ENCODE measurements around the gene CDK5RAP1. TPM values are rescaled to one million over a fixed set of nuclear protein-coding genes. Genes with fewer than 3 reads are reported as not detected.

CDK5RAP1 gene
- total RNA-seq, 1 donor from 2014 or later, result 58.7 TPM

DNA sequence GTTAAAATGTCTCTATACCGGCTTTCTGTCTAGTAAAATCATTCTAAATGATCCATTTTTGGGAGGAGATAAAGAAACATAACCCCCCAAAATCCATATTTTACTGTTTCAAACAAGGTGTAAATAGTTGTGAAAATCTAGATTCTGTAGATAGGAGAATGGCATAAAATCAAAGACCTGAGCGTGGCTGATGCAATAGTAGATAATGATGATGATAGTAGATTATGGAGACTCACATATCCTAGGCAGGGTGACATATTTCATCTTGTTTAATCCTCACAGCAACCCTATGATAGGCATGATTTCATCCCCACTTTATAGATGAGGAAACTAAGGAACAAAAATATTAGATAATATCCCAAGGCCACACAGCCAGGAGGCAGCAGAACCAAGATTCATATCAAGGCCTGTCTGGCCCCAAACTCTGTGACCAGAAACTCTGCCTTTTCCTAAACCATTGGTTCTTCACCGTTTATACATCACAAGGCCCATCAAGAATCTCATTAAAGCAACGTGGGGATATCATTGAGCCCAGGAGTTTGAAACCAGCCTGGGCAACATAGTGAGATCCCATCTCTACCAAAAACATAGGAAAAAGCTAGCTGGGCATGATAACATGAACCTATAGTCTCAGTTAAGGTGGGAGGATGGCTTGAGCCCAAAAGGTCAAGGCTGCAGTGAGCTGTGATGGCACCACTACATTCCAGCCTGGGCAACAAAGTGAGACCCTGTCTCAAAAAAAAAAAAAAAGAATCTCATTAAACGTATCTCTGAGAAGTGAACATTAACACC lies 62.7 kb downstream of the CDK5RAP1 start:
- H3K27me3 Mint-ChIP-seq (ENCODE audit: low read depth), result peaks cover 2% of the 10 kb centered on the region
- DNase-seq (ENCODE audit: low read depth, low spot score), result no peak
- TF ChIP-seq, protein P1, sequence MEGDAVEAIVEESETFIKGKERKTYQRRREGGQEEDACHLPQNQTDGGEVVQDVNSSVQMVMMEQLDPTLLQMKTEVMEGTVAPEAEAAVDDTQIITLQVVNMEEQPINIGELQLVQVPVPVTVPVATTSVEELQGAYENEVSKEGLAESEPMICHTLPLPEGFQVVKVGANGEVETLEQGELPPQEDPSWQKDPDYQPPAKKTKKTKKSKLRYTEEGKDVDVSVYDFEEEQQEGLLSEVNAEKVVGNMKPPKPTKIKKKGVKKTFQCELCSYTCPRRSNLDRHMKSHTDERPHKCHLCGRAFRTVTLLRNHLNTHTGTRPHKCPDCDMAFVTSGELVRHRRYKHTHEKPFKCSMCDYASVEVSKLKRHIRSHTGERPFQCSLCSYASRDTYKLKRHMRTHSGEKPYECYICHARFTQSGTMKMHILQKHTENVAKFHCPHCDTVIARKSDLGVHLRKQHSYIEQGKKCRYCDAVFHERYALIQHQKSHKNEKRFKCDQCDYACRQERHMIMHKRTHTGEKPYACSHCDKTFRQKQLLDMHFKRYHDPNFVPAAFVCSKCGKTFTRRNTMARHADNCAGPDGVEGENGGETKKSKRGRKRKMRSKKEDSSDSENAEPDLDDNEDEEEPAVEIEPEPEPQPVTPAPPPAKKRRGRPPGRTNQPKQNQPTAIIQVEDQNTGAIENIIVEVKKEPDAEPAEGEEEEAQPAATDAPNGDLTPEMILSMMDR (conservative IDR thresholded peaks at IDR 0.05), result no peak
- H3K4me3 Mint-ChIP-seq, result no peak overlapping the region
- H3K9me3 Mint-ChIP-seq, result peaks cover 13% of the 10 kb centered on the region
- H3K27ac Mint-ChIP-seq (ENCODE audit: unreplicated experiment), result peak overlapping the region; percentile 59
- H3K36me3 Mint-ChIP-seq (ENCODE audit: low read depth), result peaks cover 4% of the 10 kb centered on the region
- peaks cover 48% of the 10 kb centered on the region for H3K4me1 Mint-ChIP-seq

- Mint-ChIP-seq H3K4me1 (peaks cover 45% of the 10 kb centered on the region), H3K4me3 (no peak overlapping the region), H3K36me3 (ENCODE audit: low read depth) (peaks cover 4% of the 10 kb centered on the region), H3K9me3 (peaks cover 15% of the 10 kb centered on the region), H3K27me3 (ENCODE audit: low read depth) (peaks cover 2% of the 10 kb centered on the region), H3K27ac (ENCODE audit: unreplicated experiment) (peak overlapping the region; percentile 90)
- TF ChIP-seq, protein P1 (conservative IDR thresholded peaks at IDR 0.05), result no peak
- no peak for DNase-seq (ENCODE audit: low read depth, low spot score)
Measured at GRCh38 chr20:33337531-33338165, 63.7 kb downstream of the CDK5RAP1 start.

DNA sequence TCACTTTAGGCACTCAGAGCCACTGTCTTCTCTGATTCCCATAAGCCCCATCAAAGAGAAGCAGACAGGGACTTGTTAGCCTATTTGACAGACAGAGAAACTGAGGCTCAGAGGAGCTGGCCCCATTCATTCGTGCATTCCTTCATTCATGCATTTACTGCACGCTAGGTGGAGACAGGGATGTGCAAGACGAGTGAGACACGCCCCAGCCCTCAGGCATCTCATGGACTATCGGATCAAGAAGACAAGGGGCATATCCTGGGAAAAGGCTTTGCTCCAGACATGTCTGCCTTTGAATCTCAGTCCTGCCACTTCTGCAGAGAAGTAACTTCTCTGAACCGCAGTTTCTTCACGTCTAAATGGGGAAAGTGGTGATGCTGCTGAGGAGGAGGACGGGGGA lies 64.2 kb downstream of the CDK5RAP1 start:
- Mint-ChIP-seq H3K27ac (ENCODE audit: unreplicated experiment) (no peak overlapping the region), H3K9me3 (peaks cover 15% of the 10 kb centered on the region), H3K36me3 (ENCODE audit: low read depth) (peaks cover 4% of the 10 kb centered on the region), H3K27me3 (ENCODE audit: low read depth) (peaks cover 2% of the 10 kb centered on the region), H3K4me3 (no peak overlapping the region), H3K4me1 (peaks cover 41% of the 10 kb centered on the region)
- no peak for DNase-seq (ENCODE audit: low read depth, low spot score)
- TF ChIP-seq, protein P1 (conservative IDR thresholded peaks at IDR 0.05), result no peak

- peaks cover 41% of the 10 kb centered on the region for H3K4me1 Mint-ChIP-seq
- no peak for DNase-seq (ENCODE audit: low read depth, low spot score)
- peak overlapping the region; percentile 25 for H3K27ac Mint-ChIP-seq (ENCODE audit: unreplicated experiment)
- peaks cover 15% of the 10 kb centered on the region for H3K9me3 Mint-ChIP-seq
- H3K27me3 Mint-ChIP-seq (ENCODE audit: low read depth), result peaks cover 2% of the 10 kb centered on the region
- H3K36me3 Mint-ChIP-seq (ENCODE audit: low read depth), result peaks cover 4% of the 10 kb centered on the region
- H3K4me3 Mint-ChIP-seq, result no peak overlapping the region
- TF ChIP-seq, protein P1 (conservative IDR thresholded peaks at IDR 0.05), result no peak
Measured at GRCh38 chr20:33336375-33336774, 64.9 kb downstream of the CDK5RAP1 start.

DNA sequence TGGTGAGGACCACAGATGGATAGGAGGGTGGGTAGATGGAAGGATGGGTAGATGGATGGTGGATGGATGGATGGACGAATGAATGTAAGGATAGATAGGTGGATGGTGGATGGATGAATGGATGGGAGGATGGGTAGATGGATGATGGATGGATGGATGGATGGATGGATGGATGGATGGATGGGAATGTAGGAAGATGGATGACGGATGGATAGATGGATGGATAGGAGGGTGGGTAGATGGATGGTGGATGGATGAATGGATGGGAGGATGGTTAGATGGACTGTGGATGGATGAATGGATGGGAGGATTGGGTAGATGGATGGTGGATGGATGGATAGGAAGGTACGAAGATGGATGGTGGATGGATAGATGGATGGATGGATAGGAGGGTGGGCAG lies 67.2 kb downstream of the CDK5RAP1 start:
- no peak overlapping the region for H3K27ac Mint-ChIP-seq (ENCODE audit: unreplicated experiment)
- H3K4me1 Mint-ChIP-seq, result peaks cover 23% of the 10 kb centered on the region
- no peaks in the 10 kb centered on the region for H3K36me3 Mint-ChIP-seq (ENCODE audit: low read depth)
- no peak for DNase-seq (ENCODE audit: low read depth, low spot score)
- TF ChIP-seq, protein P1 (conservative IDR thresholded peaks at IDR 0.05), result no peak
- H3K9me3 Mint-ChIP-seq, result peaks cover 8% of the 10 kb centered on the region
- H3K27me3 Mint-ChIP-seq (ENCODE audit: low read depth), result peaks cover 2% of the 10 kb centered on the region
- no peak overlapping the region for H3K4me3 Mint-ChIP-seq

Data from neural crest cell (in vitro differentiated cells).